ENCODE results near the gene RPL18A.

The RPL18A gene

DNA sequence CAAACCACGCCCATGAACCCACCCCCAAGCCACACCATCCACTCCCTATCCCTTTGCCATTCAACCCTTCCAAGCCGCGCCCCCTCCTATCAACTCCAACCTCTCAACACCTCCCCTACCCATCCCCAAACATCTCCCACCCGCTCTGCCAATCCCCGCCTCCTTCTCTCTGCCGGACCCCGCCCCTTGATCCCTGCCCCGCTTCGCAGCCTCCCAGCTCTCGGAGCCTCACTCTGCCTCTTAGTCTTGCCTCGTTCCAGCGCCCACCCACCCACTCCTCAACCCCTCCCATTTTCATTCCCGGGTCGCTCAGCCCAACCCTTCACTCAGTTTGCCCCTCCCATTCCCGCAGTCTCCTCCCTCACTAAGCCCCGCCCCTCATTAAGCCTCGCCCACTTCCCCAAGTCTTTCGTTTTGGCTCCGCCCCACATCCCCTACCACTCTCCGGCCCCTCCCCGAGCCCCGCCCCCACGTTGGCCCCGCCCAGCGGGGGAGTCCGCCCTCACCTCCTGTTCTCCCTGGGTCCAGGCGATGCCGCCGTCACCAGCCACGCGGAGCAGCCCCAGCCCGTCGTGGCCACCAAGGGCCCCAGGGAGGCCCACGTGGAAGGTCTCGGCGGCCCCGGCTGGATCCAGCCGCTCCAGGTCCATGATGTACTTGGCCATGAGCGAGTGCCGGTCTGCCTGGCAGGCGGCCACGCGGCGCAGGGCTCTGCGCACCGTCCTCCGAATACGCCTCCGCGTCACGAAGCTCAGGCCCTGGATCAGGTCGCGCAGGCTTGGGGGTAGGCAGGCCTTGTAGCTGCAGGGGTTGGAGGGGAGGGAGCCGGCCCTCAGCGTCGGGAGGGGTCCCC is 17.7 kb upstream of the RPL18A start:
- FAIRE-seq: no peak

DNA sequence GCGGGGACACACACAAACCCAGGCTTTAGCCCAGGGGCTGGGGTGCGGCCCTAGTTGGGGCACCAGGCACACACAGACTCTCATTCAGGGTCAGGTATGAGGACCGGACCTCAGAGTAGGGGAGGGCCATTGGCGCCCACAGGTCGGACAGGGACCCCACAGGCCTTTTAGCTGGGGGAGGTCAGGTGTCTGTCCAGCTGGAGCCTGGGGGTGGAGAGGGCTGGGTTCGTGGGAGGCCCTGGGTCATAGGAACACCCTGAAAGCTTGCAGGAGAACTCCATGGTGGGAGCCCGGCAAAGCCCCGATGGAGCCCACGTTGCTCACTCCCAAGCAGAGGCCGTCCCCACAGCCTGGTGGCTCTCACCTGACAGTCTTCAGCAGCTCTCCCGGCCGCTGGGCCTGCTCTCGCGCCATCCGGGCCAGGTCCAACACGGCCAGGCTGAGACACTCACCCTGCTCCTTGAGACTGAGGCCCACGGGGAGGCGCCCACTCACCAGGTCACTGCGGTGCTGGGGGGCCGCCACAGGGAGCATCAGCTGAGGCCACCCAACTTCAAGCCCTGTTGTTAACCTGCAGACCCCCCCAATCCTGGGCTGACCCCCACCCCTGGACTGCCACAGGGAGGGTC is 16.9 kb upstream of the RPL18A start:
- no peak for FAIRE-seq

DNA sequence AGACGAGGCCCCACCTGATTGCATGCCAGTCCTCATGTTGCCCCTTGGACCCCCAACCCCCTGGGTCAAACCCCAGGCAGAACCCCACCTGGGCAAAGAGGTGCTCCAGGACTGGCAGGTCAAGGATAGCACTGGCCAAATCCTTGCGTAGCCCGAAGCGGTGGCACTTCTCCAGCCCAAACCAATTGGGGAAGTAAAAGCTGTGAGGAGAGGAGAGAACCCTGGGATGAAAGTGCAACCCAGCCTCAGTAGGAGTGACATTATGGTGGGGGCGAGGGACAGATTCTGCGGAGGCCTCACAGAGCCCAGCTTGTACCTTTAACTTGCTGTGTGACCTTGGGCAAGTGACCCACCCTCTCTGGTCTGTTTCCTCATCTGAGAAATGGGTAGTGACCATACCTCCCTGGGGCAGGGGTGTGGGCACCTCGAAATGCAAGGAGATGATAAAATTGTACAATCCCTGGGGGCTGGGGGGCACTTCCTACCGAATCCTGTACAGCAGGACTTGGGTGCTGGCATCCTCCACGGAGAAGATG is 16.4 kb upstream of the RPL18A start:
- no peak for FAIRE-seq

DNA sequence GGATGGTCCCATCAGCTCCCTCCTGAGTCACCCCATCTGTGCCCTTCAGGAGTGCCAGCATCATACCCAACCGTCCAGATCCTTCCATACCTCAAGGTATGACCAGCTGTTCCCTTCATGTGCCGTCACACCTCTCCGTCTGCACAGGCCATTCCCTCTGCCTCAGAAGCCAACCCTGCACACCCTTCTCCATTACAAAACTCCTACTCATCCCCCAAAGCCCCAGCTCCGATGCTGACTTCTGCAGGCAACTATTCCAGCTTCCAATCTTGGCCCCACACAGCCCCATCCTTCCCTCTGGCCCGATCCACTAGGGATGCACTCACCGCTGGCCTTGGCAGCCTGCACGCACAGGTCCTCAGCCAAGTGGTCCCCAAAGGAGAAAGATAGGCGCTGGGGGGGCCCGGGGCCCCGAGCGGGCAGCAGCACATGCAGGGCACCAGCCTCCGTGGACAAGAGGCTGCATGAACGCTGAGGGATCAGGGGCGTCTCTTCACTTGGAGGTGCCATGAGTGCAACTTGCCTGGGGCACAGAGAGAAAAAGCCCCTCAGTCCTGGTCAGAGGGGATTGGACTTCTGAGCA is 15.7 kb upstream of the RPL18A start:
- FAIRE-seq: no peak

DNA sequence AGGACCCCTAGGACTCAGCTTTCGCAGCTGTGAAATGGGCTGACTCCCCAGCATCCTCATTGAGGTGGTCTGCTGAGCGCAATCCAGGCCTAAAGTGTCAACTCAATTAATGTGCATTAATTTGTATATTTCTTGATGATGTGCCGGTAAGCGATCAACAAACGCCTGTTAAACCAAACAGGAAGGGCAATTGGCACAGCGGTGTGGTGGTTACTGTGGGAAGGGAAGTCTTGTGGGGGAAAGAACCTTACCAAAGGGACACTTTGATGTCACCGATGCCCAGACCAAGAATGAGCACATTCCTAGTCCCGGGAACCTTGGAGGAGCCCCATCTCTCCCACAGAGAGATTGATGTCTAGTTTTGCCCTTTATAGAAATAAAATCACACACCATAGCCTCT is 13.6 kb upstream of the RPL18A start:
- FAIRE-seq: no peak

DNA sequence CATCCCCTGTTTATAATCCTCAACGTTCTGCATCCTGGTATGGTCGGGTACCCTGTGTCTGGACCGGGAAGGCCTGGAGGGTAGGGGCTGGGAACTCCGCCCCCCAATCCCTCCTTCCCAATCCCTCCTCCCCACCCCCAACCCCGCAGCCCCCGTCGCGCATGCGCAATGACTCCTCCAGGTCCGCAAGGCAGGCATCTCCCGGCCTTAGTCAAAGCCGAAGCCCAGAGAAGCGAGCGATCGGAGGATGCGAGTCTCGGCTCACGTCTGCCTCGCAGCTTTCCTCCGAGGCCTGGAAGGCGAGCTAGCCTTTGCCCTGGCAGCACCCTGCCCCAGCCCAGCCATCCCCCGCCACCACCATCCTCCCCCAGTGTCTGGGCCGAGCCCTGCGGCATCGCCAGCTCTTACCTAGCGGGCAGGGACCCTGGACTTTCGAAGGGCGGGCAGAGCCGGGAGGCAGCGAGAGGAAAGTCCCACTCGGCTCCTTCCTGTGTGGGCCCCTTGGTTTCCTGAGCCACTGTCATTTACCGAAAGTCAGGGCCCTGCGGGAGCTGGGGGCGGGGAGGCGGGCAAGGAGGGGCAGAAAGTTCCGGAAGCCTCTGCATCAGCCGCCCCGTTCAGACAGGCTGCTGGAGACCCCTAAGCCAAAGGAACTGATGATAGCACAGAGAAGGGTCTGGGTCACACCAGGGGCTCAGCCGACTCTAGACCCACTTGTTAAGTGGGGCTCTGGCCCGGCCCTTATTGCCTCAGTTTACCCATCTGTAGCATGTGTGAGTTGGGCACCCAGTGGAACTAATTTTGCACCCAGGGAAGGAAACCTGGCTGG is 12.0 kb upstream of the RPL18A start, which contains the start of gene JAK3:
TSS of gene JAK3 (minus strand) at position 445 of the 829 bp plus-strand sequence. CDS start 3,565 bp downstream, outside the sequence.
- FAIRE-seq: no peak

DNA sequence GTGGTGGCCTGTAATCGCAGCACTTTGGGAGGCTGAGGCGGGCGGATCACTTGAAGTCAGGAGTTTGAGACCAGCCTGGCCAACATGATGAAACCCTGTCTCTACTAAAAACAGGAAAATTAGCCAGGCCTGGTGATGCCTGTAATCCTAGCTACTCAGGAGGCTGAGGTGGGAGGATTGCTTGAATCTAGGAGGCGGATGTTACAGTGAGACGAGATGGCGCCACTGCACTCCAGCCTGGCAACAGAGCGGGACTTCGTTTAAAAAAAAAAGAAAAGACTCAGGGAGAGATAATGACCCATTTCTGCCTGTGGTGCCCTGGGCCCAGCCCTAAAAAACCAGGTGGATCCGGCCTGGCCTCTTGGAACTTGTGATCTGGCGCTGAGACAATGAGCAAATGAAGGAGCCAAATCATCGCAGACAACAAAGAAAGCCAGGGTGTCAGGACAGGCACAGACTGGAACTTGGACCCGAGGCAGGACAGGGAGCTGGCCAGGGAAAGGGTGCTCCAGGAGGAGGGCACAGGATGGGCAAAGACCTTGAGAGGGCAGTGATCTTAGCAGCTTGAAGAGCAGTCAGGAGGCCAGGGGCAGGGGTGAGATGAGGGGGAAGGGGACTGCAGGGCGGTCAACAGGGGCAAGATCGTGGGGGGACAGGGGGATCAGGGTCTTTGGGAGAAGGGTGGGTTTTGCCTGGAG is 11.0 kb upstream of the RPL18A start:
- no peak for FAIRE-seq

DNA sequence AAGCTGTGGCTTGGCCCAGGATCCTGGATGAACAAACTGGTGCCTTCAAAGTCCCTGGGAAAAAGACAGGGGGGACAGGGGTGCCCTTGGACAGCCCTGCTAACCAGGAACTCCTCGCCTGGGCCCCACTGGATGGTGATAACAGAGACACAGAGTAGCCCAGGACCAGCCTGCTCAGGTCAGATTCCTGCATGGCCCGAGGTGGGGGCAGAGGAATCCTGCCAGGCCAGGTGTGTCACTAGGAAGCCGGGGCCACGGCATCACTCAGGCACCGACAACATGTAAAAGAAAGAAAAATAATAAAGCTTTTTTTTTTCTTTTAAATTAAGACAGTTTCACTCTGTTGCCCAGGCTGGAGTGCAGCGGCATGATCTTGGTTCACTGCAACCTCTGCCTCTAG is 5.6 kb upstream of the RPL18A start:
- no peak for FAIRE-seq

DNA sequence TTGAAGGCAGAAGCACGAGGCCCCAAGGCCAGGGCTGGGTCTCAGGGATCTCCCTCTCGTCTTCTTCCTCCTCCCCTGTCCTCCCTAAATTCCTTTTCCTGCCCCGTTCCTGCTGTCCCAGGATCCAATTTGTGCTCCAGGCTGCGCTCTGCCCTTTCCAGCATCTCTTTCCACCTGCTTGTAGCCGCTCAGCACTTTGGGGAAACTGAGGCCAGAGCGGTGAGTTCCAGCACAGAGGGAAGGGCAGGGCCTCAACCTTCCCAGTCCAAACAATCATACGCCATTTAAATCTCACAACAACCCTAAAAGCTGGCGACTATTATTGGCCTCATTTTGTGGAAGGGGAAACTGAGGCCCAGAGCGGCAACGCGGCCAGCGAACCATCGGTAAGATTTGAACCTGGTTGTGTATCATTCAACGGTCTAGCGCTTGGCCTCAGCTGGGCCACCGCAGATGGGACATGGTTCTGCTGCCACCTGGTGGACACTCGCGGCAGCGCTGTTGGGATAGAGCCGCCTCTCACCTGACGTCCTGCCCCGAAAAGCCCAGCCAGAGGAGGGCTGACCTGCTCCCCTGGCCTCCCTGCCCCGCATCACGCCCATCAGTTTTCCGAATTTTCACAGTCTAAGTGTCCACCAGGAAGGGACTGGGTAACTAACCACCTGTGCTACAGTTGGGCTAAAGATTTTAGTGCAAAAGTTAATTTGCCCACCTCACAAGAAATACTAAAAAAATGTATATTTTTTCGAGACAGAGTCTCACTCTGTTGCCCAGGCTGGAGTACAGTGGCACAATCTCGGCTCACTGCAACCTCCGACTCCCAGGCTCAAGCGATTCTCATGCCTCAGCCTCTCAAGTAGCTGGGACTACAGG is 4.2 kb upstream of the RPL18A start:
- FAIRE-seq: no peak

DNA sequence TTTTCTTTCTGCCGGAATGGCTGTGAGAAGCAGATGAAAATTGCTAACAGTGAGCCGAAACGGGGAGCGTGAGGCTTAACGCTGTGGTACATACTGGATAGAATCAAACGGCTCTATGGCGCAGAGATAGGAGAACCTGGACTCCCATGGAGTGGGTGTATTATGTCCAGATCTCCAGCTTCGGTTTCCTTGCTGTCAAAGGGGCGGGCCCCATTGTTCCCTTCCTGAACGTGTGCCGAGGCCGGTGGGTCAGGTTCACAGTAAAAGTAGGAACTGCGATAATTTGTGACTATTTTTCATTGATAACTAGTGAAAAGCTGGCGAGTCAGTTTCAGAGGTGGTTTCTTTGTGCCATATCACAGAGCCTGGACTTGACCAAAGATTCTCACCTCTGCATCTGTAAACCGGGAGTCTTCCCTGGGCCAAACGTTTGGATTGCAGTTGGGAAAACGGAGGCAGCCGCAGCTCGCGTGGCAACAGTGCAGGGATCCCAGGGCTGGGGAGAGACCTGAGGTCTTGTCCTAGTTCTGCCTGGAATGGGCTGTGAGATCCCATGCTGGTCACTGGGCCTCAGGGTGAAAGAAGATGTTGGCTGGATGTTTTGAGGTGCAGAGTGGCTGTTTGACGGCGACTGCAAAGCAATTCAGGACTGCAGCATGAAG is 752 bp downstream of the RPL18A start:
- FAIRE-seq: no peak

DNA sequence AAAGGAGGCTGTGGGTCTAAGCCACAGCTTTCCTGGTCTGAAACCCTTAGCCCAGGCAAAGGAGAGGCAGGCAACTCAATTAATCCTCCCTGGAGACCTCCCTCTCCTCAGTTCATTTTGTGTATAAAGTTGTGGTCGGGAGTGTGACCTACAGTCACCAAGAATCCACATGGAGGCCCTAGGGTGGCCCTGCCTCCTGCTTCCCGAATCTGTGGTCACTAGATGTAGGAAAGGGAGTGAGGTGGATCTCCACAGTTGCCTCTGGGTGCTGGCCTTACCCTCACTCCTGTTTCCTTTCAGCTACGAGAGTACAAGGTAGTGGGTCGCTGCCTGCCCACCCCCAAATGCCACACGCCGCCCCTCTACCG is 1.3 kb downstream of the RPL18A start:
- no peak for FAIRE-seq

DNA sequence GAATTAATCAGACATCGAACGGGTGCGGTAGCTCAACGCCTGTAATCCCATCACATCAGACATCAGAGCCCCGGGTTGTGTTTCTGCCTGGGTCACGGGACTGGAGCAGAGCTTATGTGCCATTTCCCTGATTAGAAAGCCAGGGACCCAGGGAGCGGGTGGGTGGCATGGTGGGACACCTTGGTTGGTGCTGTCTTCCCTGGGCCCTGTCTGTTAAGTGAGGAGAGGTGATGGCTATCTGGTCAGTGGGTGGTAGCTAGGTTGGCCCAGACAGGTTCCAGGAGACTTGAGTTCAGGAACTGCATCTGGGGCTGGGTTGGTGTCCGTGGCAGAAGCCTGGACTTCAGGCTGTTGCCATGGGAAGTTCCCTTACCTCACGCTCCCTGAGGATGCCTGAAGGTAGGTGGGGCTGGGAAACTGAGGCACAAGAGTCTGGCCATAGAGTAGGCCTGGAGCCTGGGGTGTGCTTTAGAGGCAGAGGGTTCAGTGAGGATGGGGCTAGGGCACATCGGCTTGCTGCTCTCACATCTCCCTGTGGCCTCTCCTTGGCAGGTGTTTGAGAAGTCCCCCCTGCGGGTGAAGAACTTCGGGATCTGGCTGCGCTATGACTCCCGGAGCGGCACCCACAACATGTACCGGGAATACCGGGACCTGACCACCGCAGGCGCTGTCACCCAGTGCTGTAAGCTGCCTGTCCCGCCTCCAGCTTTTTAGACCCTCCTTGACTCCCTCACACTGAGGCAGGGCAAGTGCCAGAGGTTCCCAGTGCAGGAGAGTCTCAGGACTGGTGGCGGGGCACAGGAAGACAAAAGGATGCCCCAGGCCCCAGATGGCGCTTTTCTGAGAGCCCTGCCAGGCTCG is 2.1 kb downstream of the RPL18A start:
- FAIRE-seq: no peak

DNA sequence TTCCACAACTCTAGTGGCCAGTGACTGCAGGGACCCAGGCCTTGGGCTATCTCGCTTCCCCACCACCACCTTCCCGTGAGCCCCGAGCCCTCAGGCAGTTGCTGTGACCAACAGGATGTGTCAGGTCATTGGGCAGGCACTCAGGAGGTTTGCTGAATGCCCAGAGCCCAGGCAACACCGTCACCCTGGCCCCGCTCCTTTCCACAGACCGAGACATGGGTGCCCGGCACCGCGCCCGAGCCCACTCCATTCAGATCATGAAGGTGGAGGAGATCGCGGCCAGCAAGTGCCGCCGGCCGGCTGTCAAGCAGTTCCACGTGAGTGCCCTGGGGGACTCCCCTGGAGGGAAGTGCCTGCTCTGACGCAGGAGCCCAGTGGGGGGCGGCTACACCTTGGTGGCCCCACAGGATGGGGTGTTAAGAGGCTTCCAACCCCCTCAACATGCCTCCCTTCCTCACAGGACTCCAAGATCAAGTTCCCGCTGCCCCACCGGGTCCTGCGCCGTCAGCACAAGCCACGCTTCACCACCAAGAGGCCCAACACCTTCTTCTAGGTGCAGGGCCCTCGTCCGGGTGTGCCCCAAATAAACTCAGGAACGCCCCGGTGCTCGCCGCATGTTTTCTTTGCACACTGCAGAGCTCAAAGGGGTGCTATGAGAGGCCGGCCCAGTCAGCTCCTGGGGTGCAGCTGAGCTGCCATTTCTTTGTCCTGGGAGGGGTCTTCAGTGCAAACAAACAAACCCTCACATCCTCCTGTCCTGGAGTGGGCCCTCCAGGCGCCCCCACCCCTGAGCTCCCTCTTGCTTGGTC is 3.2 kb downstream of the RPL18A start:
- FAIRE-seq: no peak

DNA sequence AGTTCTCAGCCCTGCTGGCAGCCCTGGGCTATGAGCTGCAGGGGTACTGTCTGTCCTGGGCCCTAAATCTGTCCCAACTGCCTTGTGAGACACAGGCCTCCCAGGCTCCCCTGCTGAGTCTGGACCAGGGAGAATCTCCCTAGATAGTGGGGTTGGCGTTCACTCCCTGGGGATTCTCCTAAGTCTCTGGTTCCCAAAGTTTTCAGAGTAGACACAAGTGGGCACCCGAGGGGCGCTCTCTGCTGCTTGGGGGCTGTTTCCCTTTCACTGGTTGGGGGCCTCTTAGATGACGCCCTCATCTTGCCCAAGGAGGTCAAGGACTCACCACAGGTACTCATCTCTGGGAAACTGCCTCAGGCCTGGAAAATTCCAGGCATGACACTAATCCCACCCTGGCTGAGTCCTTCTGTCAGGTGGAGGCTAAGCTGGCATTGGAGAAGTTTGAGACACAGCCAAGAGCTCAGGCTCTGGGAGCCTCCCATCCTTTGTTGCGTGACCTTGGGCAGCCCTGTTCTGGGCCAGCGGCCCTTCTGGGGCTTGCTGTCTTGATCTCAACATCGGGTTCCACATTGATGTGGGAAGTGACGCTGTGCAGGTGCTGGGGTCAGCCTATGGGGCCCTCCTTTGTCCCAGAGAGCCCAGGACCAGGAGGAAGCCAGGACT is 3.9 kb downstream of the RPL18A start:
- FAIRE-seq: no peak

DNA sequence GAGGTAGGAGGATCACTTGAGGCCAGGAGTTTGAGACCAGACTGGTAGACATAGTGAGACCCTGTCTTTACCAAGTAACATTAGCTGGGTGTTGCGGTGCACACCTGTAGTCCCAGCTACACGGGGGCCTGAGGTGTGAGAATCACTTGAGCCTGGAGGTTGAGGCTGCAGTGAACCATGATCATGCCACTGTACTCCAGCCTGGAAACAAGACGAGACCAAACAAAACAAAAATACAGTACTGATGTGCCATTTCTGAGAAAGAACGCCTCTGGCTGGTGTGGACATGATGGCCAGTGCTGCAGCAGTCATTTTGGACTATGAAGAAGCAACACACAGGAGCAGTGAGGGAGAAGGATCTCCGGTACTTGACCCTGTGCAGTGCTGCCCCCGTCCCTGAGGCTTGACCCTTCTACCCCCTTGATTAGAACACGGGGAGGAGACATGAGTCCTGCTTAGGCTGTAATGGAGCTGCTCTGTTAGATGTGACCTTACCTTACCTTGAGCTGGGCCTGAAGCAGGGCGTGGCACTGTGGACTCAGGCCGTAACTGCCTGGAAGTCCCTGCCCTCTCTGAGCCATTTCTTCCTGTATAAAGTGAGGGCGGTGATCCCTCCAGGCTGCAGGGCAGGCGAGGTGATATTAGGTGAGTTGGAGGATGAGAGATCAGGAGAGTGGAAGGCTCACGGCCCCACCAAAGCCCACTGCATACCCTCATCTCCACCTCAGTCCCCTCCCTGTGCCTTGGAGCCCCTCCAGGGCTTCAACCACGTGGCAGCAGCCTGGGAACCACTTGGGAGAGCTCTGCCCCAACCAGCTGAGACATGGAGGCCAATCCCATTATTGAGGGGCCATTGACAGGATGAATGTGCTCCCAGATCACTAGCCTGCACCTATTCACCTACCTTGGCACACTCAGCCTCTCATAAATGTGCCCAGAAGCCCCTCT is 5.9 kb downstream of the RPL18A start:
- no peak for FAIRE-seq

DNA sequence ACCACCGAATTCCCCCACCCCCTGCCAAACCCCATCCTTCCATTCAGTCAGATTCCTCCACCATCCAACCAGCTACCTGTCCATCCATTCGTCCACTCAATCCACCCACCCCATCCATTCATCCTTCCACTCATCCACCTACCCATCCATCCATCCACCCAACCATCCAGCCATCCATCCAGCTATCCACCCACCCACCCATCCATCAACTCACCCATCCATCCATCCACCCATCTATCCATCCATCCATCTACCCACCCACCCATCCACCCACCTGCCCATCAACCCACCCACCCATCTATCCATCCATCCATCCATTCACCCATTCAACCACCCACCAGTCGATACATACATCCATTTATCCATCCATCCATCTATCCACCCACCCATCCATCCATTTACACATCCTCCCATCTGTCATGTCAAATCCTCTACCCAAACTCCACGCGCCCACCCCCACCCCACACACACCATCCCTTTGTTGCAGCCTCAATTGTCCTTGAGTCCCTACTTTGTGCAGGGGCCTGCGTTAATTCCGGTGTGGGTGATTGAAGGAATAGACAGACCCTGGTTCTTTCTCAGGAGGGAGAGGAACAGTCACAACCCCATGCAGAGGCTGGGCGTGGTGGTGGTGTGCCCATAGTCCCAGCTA is 6.7 kb downstream of the RPL18A start:
- no peak for FAIRE-seq

Data from islet of Langerhans (tissue), 1 donor.